NCI-H82 treated with DMSO at 0.1 percent for 48 hours (cell line): ENCODE data around the gene CAMTA1.
A peak's percentile ranks its signal among the peaks of the same experiment; 100 is the strongest.

ENCODE experiments used
- DNase-seq: peaks from one replicate; lab custom pipeline; 2025; ENCODE audit not compliant: unreplicated experiment; lab: John Stamatoyannopoulos, UW

Gene CAMTA1

DNA sequence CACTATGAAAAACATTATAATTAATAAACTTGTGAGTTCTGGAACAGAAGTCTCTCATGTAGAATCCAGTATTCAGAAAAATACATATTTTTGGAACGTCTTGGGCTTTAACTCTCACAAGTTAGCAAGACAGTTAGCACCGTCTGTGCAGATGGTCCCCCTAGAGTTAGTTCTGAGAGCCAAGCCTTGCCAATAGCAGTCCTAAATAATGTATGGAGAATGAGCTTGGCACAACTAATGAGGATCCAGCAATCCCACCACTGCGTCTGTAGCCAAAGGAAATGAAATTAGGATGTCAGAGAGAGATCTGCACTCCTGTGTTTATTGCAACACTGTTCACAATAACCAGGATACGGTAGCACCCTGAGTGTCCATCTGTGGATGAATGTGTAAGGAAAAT, 931.3 kb downstream of the CAMTA1 start:
- DNase-seq = no peak

DNA sequence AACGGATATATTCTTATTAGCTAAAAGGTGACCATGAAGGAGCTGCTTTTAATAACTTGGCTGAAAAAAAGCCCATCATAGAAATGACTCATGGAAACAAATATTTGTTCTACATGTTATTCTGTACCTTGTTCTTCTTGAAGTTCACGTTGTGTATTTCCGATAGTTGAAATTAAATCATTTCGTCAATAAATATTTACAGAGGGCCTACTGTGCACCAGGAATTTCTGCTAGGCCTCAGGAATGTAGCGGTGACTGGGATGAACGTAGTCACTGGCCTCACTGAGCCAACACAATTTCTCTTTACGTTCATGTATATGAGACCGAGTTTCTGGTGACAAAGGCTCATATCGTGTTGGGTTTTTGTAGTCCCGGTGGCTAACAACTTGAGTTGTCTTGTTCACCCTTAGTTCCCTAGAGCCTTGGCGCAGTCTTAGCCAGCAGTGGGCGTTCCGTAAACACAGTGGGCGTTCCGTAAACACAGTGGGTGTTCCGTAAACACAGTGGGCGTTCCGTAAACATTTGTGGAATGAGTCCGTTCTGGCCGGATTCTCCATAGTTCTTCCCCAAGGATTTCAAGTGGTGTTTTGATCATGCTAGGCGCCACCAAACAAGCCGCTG, 932.6 kb downstream of the CAMTA1 start:
- no peak for DNase-seq

DNA sequence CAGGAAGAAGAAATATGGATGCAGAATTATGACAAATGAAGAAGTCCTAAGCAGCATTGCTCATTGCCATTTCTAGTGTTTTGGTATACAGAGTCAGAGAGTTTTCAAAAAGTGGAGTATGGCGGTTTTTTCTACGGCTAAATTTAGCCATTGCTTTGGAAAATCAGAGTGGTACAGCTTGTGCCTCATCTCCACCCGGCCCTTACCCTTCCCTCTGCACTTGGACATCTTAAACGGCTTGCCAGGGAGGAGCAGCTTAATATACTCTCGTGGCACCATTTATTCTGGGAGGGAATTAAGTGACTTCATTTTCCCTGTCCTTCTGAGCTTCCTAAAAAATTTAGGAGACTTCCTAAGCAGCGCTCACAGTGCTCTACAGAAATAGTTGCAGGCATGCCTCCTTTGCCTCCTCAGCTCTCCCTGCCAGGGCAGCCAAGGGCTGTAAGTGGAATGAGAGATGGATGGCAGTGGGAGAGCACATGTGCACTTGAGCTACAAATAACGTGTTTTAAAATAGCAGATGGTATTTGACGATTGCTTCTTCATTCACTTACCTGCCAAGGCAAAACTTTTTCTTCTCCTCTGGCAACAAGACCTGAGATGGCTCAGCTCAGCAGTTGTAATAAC, 934.3 kb downstream of the CAMTA1 start:
- no peak for DNase-seq

DNA sequence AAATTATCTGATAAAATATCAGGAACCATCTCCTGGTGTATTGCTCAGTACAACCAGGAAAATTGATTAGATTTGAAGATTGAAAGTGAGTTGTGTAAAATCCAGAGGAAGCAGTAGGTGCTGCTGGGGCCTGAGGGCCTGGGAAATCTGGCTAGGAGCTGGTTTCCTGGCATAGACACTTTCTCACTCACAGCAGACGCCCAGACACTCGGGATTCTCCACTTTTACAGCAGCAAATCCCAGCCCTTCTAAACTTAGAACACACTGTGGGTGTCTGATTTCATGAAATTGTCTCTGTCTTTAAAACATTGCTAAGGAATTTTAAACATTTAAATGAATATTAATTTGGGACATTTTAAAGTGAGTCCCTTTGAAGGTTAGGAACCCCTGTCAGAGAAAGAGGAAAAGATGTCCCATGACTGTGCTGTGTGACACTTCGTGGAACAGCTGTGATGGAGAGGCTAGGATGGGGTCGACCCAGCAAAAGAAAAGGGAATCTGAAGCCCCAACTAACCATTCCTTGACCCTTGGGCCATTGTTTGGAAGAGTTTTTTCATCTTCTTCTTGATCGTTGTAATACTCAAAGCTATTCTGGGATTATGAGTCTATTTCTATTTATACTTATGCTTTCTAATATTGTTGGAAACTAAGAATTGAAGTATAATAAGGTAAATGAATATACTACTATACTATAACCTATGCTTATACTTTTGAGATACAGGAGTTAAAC, 936.9 kb downstream of the CAMTA1 start:
- DNase-seq = no peak

DNA sequence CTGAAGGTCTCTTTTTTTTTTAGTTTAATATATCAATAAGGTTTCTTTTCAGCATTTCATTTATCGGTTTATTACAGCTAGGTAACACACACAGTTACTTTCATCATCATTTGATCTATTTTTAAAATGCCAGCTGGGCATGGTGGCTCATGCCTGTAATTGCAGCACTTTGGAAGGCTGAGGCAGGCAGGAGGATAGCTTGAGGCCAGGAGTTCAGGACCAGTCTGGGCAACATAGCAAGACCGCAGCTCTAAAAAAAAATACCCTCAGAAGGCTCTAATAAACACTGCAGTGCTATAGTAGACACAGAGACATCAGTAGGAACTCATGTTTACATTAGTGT, 937.4 kb downstream of the CAMTA1 start:
- no peak for DNase-seq

DNA sequence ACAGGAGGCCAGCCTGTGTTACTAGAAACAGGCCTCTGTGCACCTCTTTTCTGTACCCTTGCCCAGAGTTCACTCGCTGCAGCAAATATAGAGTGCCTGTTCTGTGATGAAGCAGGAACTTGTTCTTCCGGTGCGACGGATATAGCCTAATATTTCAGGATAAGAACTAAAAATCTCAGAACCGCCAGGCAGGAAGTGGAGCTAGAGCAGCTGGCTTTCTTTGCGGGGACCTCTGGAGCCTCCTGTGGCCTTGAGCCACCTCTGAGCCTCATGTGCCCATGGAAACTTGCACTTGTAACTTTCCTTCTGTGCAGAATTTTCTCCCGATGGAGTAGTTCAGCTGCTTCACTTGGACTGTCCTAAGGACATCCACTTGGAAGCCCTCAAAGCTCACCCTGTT, 941.4 kb downstream of the CAMTA1 start:
- no peak for DNase-seq

DNA sequence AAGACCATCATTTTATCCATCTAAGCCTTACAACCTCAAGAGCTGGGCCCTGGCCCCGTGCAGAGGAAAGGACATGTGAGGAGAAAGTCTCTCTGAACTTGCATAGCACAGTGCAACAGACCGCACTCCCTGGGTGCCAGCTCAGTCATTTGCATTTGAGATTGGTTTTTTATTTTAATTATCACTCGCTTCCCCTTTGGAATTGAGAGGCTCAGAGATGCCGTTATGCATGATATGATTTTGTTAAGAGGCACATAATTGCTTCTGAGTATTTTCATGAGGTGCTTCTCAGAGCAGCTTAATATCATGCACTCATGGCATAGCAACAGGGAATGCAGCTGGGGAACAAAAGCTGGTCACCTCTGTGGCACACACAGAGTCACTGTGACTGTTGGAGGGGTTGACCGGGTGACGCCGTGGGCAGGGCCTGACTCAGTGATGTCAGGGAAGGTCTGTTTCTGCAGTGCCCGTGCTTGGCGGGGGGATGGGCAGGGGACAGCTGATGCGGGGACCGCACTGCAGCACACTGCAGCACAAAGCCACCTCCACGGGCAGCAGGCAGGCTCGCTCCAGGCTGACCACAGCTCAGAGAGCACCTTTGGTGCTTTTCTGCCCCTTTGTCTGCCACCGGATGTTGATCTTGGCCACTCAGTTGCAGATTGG, 942.7 kb downstream of the CAMTA1 start:
- no peak for DNase-seq

DNA sequence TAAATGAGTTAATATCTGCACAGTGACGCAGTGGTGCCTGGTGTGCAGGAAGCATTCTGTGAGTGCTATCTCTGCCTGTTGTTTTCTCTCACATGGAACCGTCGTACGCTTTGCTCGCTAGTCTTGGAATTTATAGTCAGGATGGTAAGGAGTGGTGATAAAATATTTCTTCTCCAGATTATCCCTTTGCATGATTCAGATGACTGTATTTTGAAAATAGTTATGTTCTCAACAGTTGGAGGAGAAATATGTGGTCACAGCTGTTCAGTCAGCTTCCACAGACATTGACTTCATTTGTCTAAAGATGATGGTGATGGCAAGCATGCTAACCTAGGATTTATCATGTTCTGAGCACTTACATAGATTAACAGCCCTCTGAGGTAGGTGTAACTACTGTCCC, 944.5 kb downstream of the CAMTA1 start:
- DNase-seq = no peak

DNA sequence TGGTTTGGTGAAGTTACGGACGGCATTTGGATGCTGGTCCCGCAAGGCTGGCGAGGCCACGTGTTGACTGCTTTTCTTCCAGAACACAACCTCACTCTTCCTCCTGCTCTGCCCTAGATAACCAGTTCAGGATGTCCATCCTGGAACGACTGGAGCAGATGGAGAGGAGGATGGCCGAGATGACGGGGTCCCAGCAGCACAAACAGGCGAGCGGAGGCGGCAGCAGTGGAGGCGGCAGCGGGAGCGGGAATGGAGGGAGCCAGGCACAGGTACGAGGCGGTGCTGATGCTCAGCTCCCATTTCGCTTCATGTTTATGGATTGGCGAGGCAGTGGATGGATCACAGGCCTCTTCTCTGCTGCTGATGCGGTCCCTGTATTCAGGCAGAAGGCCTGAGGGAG, 947.1 kb downstream of the CAMTA1 start:
- DNase-seq = no peak

DNA sequence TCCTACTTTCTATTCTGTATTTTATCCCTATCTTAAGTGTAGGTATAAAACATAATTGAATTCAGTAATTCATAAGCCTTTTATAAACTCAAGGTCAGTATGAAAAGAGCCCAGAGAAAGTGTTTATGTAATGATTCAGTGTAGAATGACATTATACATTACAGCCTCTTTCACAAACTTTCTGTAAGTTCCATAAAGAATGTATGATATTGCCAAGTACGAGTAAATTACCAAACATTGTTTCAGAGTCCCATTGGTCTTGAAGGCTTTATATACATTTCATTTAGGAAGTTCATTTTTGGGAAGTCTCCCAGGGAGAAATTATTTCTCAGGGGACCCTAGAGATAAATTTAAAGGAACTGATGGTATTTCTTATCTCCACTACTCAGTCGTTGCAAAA, 948.0 kb downstream of the CAMTA1 start:
- DNase-seq = no peak

DNA sequence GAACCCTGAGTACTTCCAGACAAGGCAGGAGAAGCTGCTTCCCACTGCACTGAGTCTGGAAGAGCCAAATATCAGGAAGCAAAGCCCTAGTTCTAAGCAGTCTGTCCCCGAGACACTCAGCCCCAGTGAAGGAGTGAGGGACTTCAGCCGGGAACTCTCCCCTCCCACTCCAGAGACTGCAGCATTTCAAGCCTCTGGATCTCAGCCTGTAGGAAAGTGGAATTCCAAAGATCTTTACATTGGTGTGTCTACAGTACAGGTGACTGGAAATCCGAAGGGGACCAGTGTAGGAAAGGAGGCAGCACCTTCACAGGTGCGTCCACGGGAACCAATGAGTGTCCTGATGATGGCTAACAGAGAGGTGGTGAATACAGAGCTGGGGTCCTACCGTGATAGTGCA, 952.8 kb downstream of the CAMTA1 start:
- DNase-seq = no peak

DNA sequence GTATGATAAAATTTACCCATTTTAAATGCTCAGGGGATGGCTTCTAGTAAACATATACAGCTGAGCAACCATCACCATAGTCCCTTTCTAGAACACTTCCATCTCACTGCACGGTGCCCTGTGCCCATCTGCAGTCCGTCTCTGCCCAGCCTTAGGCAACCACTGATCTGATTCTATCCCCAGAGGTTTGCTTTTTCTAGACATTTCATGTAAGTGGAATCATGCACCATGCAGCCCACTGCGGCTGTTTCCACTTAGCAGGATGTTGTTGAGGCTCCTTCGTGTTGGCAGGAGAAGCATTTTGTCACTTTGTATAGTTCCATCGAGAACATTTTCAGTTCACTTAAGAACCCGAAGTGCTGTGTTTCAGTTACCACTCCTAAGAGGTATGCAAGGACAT, 958.1 kb downstream of the CAMTA1 start:
- DNase-seq = no peak

DNA sequence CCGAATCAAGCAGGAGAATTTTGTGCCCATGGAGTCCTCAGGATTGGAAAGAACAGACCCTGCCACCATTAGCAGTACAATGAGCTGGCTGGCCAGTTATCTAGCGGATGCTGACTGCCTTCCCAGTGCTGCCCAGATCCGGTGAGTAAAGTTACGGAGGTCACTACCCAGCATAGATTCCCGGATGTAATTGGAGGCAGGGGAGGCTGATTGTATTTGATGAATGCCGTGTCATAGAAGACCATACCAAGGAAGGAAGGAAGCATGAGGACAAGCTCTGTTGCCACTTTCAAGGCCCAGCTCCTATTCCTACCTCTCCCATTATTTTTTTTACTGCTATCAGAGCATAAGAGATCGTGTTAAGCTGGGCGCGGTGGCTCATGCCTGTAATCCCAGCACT, 959.6 kb downstream of the CAMTA1 start:
- no peak for DNase-seq

DNA sequence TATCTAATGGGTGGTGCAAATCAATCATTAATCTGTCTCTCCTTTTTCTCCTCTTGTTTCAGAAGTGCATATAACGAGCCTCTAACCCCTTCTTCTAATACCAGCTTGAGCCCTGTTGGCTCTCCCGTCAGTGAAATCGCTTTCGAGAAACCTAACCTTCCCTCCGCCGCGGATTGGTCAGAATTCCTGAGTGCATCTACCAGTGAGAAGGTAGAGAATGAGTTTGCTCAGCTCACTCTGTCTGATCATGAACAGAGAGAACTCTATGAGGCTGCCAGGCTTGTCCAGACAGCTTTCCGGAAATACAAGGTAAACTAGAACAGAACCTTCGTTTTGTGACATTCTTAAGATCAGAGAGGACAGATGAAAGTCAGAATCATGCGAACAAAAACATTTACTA, 960.5 kb downstream of the CAMTA1 start:
- no peak for DNase-seq

DNA sequence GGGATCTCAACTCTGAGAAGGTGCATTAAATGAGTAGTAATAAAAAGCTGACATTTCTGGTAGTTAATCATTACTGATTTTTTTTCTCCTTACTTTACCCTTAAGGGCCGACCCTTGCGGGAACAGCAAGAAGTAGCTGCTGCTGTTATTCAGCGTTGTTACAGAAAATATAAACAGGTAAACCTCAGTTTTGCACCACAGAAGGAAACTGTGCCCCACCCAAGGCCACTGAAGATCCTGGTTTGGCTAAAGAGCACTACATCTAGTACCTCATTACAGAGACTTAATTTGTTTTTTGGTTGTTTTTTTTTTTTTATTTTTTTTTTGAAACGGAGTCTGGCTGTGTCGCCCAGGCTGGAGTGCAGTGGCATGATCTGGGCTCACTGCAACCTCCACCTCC, 962.4 kb downstream of the CAMTA1 start:
- DNase-seq = no peak

DNA sequence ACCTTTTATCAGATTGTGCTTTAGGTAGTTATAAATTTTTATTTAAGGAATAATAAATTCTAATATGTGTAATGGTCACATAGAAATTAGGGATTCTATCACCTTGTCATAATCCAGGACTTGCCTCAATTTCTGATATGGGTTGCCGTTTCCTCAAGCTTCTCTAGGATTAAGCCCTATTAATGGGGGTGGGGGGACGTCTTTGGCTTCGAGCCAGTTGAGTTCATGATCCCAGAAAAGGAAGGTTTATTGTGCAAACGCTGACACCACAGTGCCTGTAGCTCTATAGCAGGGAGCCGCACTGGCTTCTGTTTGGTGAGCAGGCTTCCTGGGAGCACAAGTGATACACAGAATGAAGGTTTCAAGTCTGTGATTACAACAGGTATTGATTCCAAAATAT, 963.9 kb downstream of the CAMTA1 start:
- peak; percentile 54 for DNase-seq

DNA sequence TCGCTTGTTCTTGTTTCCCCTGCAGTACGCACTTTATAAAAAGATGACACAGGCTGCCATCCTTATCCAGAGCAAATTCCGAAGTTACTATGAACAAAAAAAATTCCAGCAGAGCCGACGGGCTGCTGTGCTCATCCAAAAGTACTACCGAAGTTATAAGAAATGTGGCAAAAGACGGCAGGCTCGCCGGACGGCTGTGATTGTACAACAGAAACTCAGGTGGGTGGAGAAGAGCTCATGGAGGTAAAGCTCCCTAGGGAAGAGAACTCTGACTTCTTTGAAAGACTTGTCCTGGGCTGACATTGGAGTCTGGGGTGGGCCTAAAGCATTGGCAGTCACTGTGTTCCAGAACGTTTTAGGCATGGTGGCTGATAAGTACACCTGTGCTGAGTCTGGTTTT, 965.9 kb downstream of the CAMTA1 start:
- DNase-seq = no peak

DNA sequence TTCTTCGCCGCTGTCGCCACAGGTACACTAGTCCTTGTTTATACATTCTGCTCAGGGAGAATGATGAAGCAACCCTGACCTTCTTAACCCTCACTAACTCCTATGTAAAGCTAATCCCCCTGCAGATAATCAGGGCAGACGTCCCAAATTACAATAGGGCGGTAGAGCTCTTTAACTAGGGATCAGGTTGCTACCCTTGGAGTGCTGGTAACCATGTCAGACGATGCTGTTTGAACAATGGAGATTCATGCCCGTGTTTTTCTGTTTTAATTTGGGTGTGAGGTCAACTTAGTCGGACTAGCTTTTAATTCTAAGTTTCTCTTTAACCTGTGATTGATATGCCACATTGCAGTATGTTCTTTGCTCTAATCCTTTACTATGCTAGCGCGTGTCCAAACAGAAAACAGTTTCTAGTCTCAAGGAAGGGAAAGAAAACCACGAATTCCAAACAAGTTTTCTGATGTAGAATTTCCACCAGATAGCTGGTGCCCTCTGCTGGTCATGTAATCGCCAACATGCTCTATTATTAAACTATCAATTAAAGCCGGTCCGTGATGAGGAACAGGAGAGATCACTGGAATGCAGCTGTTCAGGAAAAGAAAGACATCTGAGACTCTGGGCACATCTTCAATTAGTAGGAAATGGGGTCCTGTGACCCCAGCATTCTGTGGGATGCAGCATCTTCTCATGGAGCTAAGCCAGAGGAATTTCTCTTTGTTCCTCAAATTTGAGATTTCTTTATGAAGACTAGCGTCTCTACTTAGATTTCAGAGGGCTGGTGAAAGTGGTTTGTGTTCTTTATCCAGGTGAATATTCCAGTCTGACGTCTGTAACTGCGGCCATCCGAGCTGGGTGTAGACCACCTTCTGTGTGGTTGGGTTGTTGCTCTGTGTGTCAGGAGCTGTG, 967.5 kb downstream of the CAMTA1 start:
- peak; percentile 94 for DNase-seq

DNA sequence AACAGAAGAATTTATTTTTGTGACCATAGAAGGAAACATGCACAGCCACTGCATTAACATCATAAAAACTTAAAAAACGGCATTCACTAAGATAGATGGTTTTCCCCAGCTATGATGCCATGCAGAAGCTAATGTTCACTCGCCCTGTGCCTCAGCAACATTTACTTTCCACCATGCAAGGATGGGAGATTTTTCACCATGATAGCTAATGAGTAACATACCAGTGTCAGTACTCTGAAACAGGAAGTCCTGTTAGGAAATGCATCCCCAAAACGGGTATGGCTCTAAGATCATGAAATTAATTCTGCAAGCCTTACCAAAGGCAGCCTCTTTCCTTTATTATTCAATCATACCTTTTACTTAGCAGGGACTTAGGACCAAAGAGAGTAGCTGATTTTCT, 968.4 kb downstream of the CAMTA1 start:
- DNase-seq = no peak

DNA sequence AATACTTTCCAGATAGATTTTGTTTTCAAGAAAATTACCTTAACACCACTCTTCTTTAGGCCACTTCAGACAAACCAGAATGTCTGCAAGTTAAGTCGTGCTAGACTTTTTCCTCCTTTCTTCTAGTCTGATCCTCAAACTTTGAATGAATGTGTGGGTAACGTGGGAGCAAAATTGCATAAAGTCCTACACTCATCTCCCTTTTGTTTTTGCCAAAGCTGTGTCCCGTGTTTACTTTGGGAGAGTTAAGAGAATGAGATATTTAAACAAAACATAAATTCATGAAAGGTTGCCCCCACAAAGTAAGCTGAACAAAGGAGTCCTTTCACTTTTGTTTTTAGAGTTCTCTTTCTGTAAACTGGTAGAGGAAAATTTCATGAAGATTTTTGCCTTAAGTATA, 969.0 kb downstream of the CAMTA1 start:
- DNase-seq = no peak

DNA sequence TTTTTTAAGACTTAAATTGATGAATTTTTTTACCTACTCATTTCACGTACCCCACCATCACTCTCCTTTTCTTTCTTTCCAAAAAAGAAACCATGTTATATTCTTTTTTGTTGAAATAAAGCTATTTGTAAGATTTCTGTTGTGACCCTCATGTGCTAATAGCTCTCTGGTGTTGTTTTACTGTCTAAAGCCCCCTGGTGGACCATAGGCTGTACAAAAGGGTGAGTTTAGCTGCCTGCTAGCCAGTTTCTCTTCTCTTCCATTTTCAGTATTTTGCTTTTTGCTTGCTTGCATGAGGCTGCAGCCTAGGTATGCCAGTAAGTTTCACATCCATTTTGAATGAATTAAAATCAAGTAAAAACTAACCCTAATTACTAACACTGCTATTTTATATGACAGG, 970.2 kb downstream of the CAMTA1 start:
- no peak for DNase-seq
